IMR-90 (cell line): ENCODE measurements around the gene CFAP43. TPM values are rescaled to one million over a fixed set of nuclear protein-coding genes. Genes with fewer than 3 reads are reported as not detected.

Experiments used
- ATAC-seq: fragments of 200-7000 bp; cut with Tn5 transposase; 2 replicates; pipeline ENCODE4 v1.9.1; 2020; ENCODE audit warnings: low read depth, mild to moderate bottlenecking, moderate library complexity
- BruUV-seq: library from RNA; stranded (reverse); fragments of 400-500 nt; replicated peaks from 2 replicates; lab custom pipeline; 2021; lab: Mats Ljungman, UMichigan
- CTCF ChIA-PET: fragments of 300-600 bp; formaldehyde crosslinking; extraction: SDS; loops from one replicate; lab custom pipeline; 2021; ENCODE audit warnings: antibody characterized with exemption; lab: Yijun Ruan, JAX
- POLR2A ChIA-PET: fragments of 300-600 bp; sonication (Branson Sonifier 250); formaldehyde crosslinking; loops from one replicate; lab custom pipeline; 2022; ENCODE audit warnings: antibody characterized with exemption; ENCODE audit not compliant: unreplicated experiment; lab: Charles Lee
- DNase-seq: peaks from one replicate; pipeline ENCODE4 v3.0.0; 2013
- H2AFZ ChIP-seq: replicated peaks from 2 replicates; pipeline ENCODE3; 2013; ENCODE audit warnings: low read length, mild to moderate bottlenecking; ENCODE audit not compliant: poor library complexity
- H2AK5ac ChIP-seq: 2 replicates; pipeline ENCODE4 v1.6.1; 2013; ENCODE audit warnings: low read depth, low read length, inconsistent platforms
- H2AK9ac ChIP-seq: replicated peaks from 2 replicates; pipeline ENCODE3; 2013; ENCODE audit warnings: mild to moderate bottlenecking, low read depth, low read length, moderate library complexity; ENCODE audit not compliant: poor library complexity
- H2BK120ac ChIP-seq: 2 replicates; pipeline ENCODE4 v1.6.1; 2013; ENCODE audit warnings: low read depth, low read length, inconsistent platforms
- H2BK15ac ChIP-seq: 3 replicates; pipeline ENCODE4 v1.6.1; 2013; ENCODE audit warnings: low read depth, low read length, inconsistent platforms
- H2BK20ac ChIP-seq: 2 replicates; pipeline ENCODE4 v1.6.1; 2013; ENCODE audit warnings: low read depth, mild to moderate bottlenecking, inconsistent platforms, low read length, moderate library complexity
- H2BK5ac ChIP-seq: 2 replicates; pipeline ENCODE4 v1.6.1; 2013; ENCODE audit warnings: mild to moderate bottlenecking, low read depth, low read length, inconsistent platforms; ENCODE audit not compliant: poor library complexity, severe bottlenecking
- H3K14ac ChIP-seq: replicated peaks from 2 replicates; pipeline ENCODE4 v1.6.1; 2013; ENCODE audit warnings: low read depth, low read length, inconsistent platforms
- H3K18ac ChIP-seq: 2 replicates; pipeline ENCODE4 v1.6.1; 2013; ENCODE audit warnings: low read depth, low read length, control low read depth
- H3K23ac ChIP-seq: 2 replicates; pipeline ENCODE4 v1.6.1; 2013; ENCODE audit warnings: low read depth, low read length, inconsistent platforms
- H3K27ac ChIP-seq: 2 replicates; pipeline ENCODE4 v1.5.1; 2013; ENCODE audit warnings: mild to moderate bottlenecking, control low read depth, low read length; ENCODE audit not compliant: insufficient read depth
- H3K27me3 ChIP-seq: 2 replicates; pipeline ENCODE4 v1.6.1; 2013; ENCODE audit warnings: low read length; ENCODE audit not compliant: control insufficient read depth, insufficient read depth
- H3K36me3 ChIP-seq: 2 replicates; pipeline ENCODE4 v1.6.1; 2013; ENCODE audit warnings: low read length, mixed read lengths; ENCODE audit not compliant: control insufficient read depth, insufficient read depth
- H3K4ac ChIP-seq: 2 replicates; pipeline ENCODE4 v1.6.1; 2013; ENCODE audit warnings: low read depth, low read length, inconsistent platforms
- H3K4me1 ChIP-seq: 2 replicates; pipeline ENCODE4 v1.6.1; 2013; ENCODE audit warnings: low read length, mixed read lengths; ENCODE audit not compliant: control insufficient read depth, insufficient read depth
- H3K4me2 ChIP-seq: 2 replicates; pipeline ENCODE4 v1.6.1; 2013; ENCODE audit warnings: low read depth, mild to moderate bottlenecking, control low read depth, low read length, moderate library complexity
- H3K4me3 ChIP-seq: 2 replicates; pipeline ENCODE4 v1.5.1; 2013; ENCODE audit warnings: low read depth, mild to moderate bottlenecking, control low read depth, low read length, moderate library complexity; ENCODE audit not compliant: insufficient read depth
- H3K56ac ChIP-seq: 2 replicates; pipeline ENCODE4 v1.6.1; 2013; ENCODE audit warnings: low read length, inconsistent platforms; ENCODE audit not compliant: insufficient read depth; ENCODE audit errors: extremely low read depth
- H3K79me1 ChIP-seq, 2 experiments: 2 replicates each; pipeline ENCODE4 v1.6.1; 2013; ENCODE audit warnings: low read length in 2 of 2, inconsistent platforms in 1 of 2, low read depth in 1 of 2
- H3K9ac ChIP-seq: 2 replicates; pipeline ENCODE4 v1.6.1; 2013; ENCODE audit warnings: low read depth, low read length, control low read depth
- H3K9me1 ChIP-seq: 2 replicates; pipeline ENCODE4 v1.6.1; 2013; ENCODE audit warnings: low read length, inconsistent platforms; ENCODE audit not compliant: insufficient read depth
- H3K9me3 ChIP-seq: 2 replicates; pipeline ENCODE4 v1.6.1; 2013; ENCODE audit warnings: low read length; ENCODE audit not compliant: control insufficient read depth, insufficient read depth
- H4K20me1 ChIP-seq: 2 replicates; pipeline ENCODE4 v1.6.1; 2013; ENCODE audit warnings: low read length, inconsistent platforms; ENCODE audit not compliant: insufficient read depth
- H4K5ac ChIP-seq: 2 replicates; pipeline ENCODE4 v1.6.1; 2013; ENCODE audit warnings: mild to moderate bottlenecking, low read depth, low read length, control low read depth
- H4K8ac ChIP-seq, 2 experiments: 2 replicates each; pipeline ENCODE4 v1.6.1; 2013; ENCODE audit warnings: low read depth in 2 of 2, low read length in 2 of 2, control low read depth in 1 of 2, inconsistent platforms in 1 of 2
- H4K91ac ChIP-seq: 2 replicates; pipeline ENCODE4 v1.6.1; 2013; ENCODE audit warnings: low read depth, low read length, inconsistent platforms; ENCODE audit not compliant: insufficient read depth
- BHLHE40 ChIP-seq: fragments of 150-350 bp; IDR thresholded peaks from 2 replicates; pipeline ENCODE4 v1.6.1; 2016; ENCODE audit warnings: mild to moderate bottlenecking, low read depth, low read length
- CEBPB ChIP-seq: IDR thresholded peaks from 2 replicates; pipeline ENCODE4 v1.6.1; 2012; ENCODE audit warnings: low read depth, low read length, improper control_type of control experiment
- CHD1 ChIP-seq: IDR thresholded peaks from 2 replicates; pipeline ENCODE4 v1.6.1; 2012; ENCODE audit warnings: low read depth, low read length, improper control_type of control experiment
- CTCF ChIP-seq: conservative IDR thresholded peaks from 2 replicates; pipeline ENCODE4 v1.5.1; 2012; ENCODE audit warnings: mild to moderate bottlenecking, low read depth, low read length, improper control_type of control experiment
- FOS ChIP-seq: fragments of 150-350 bp; IDR thresholded peaks from 2 replicates; pipeline ENCODE4 v1.6.1; 2016; ENCODE audit warnings: low read depth, low read length
- MAFK ChIP-seq: IDR thresholded peaks from 2 replicates; pipeline ENCODE4 v1.6.1; 2012; ENCODE audit warnings: low read depth, low read length, improper control_type of control experiment
- MAZ ChIP-seq: IDR thresholded peaks from 2 replicates; pipeline ENCODE4 v1.6.1; 2012; ENCODE audit warnings: low read depth, mild to moderate bottlenecking, low read length, improper control_type of control experiment, moderate library complexity, borderline replicate concordance
- MXI1 ChIP-seq: IDR thresholded peaks from 2 replicates; pipeline ENCODE4 v1.6.1; 2012; ENCODE audit warnings: low read depth, mild to moderate bottlenecking, low read length, moderate library complexity, borderline replicate concordance
- NFE2L2 ChIP-seq: fragments of 150-350 bp; IDR thresholded peaks from 2 replicates; pipeline ENCODE4 v1.6.1; 2016; ENCODE audit warnings: low read depth, mild to moderate bottlenecking, low read length
- POLR2A ChIP-seq: IDR thresholded peaks from 2 replicates; pipeline ENCODE4 v1.6.1; 2012; ENCODE audit warnings: mild to moderate bottlenecking, low read depth, low read length
- RAD21 ChIP-seq: IDR thresholded peaks from 2 replicates; pipeline ENCODE4 v1.6.1; 2012; ENCODE audit warnings: low read length, improper control_type of control experiment
- RCOR1 ChIP-seq: IDR thresholded peaks from 2 replicates; pipeline ENCODE4 v1.6.1; 2012; ENCODE audit warnings: mild to moderate bottlenecking, low read length, improper control_type of control experiment; ENCODE audit not compliant: insufficient replicate concordance
- RFX5 ChIP-seq: IDR thresholded peaks from 2 replicates; pipeline ENCODE4 v1.8.0; 2012; ENCODE audit warnings: low read depth, mild to moderate bottlenecking, low read length, moderate library complexity
- SMC3 ChIP-seq: fragments of 150-350 bp; IDR thresholded peaks from 2 replicates; pipeline ENCODE4 v1.6.1; 2016; ENCODE audit warnings: low read depth, mild to moderate bottlenecking, antibody characterized with exemption, low read length, moderate library complexity
- USF2 ChIP-seq: fragments of 150-350 bp; IDR thresholded peaks from 2 replicates; pipeline ENCODE4 v1.6.1; 2017; ENCODE audit warnings: mild to moderate bottlenecking, antibody characterized with exemption, low read length, low read depth
- dilution Hi-C: fragments of 300-500 bp; cut with HindIII; formaldehyde crosslinking; loops from one replicate; pipeline ENCODE4 v1.14.3; 2018; ENCODE audit warnings: low sequenced_read_pairs; ENCODE audit not compliant: unreplicated experiment
- in situ Hi-C: fragments of 300-500 bp; cut with MboI; formaldehyde crosslinking; loops from 3 replicates; pipeline ENCODE4 v1.14.3; 2019; ENCODE audit warnings: low sequenced_read_pairs, inconsistent platforms, mixed read lengths
- intact Hi-C: fragments of 100-400 bp; cut with micrococcal nuclease; formaldehyde crosslinking; loops from 2 replicates; pipeline ENCODE4 v1.10.0; 2022
- polyA plus RNA-seq, 3 experiments: library from polyadenylated mRNA; depleted of rRNA; stranded (reverse); fragments of >200 nt; gene quantifications; 2 replicates each; pipeline ENCODE4 v1.2.3, GENCODE V29; 2012; ENCODE audit warnings: low replicate concordance in 1 of 3
- total RNA-seq: library from RNA; depleted of rRNA; stranded (reverse); fragments of >200 nt; gene quantifications from 2 replicates; pipeline ENCODE4 v1.2.3, GENCODE V29; 2012
- TF ChIP-seq, protein P1 (sequence below): fragments of 150-350 bp; IDR thresholded peaks from 2 replicates; pipeline ENCODE4 v1.6.1; 2016; ENCODE audit warnings: low read depth, mild to moderate bottlenecking, low read length, moderate library complexity, borderline replicate concordance

CFAP43 gene
- total and polyA plus RNA-seq, 2 of the 4 experiments (the other 2 are of a cell fraction): under 0.01 to 0.05 TPM

DNA sequence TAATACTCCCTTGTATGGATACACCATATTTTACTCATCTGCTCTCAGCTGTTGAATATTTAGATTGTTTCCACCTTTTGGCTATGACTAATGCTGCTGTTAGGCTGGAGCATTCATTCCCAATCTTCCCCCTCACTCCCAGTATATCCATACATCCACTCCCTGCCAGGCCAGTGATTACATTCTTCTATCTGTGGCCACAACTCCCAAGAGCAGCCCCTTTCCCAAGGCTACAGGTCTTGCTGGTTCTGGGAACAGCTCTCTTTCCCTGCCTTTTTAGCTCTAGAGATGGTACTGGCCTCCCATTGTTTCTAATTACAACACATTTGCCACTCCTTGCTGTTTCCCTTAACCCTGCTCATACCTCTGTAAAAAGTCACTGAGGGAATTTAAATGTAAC lies 82.0 kb downstream of the CFAP43 start:
- no peak overlapping the region for H4K91ac ChIP-seq
- H4K5ac ChIP-seq: no peak overlapping the region
- H2BK120ac ChIP-seq: no peak overlapping the region
- H2BK20ac ChIP-seq: no peak overlapping the region
- no peak overlapping the region for H3K4me3 ChIP-seq
- CTCF ChIA-PET: no interaction called here
- H2BK5ac ChIP-seq: no peak overlapping the region
- BruUV-seq: no TSS peak
- H3K27me3 ChIP-seq: peaks cover 23% of the 10 kb centered on the region
- H3K36me3 ChIP-seq: no peaks in the 10 kb centered on the region
- H2AFZ ChIP-seq: no peak overlapping the region
- H3K4me1 ChIP-seq: no peaks in the 10 kb centered on the region
- intact Hi-C loops (no loop called here), dilution Hi-C loops (no loop called here), in situ Hi-C loops (no loop called here)
- peak; percentile 28 for DNase-seq
- H3K9me3 ChIP-seq: peaks cover 3% of the 10 kb centered on the region
- H4K20me1 ChIP-seq: no peaks in the 10 kb centered on the region
- H3K79me1 ChIP-seq: no peaks in the 10 kb centered on the region
- no peak overlapping the region for H3K27ac ChIP-seq
- no peak overlapping the region for H3K4me2 ChIP-seq
- no peak for TF ChIP-seq RAD21
- TF ChIP-seq NFE2L2: no peak
- TF ChIP-seq BHLHE40: no peak
- no peak for TF ChIP-seq RFX5
- TF ChIP-seq MAFK: no peak
- no peak for TF ChIP-seq MAZ
- no peak for TF ChIP-seq SMC3
- TF ChIP-seq, protein P1, sequence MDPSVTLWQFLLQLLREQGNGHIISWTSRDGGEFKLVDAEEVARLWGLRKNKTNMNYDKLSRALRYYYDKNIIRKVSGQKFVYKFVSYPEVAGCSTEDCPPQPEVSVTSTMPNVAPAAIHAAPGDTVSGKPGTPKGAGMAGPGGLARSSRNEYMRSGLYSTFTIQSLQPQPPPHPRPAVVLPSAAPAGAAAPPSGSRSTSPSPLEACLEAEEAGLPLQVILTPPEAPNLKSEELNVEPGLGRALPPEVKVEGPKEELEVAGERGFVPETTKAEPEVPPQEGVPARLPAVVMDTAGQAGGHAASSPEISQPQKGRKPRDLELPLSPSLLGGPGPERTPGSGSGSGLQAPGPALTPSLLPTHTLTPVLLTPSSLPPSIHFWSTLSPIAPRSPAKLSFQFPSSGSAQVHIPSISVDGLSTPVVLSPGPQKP: no peak
- TF ChIP-seq FOS: no peak
- no peak for TF ChIP-seq CTCF
- TF ChIP-seq USF2: no peak
- no peak for TF ChIP-seq POLR2A
- TF ChIP-seq RCOR1: no peak
- no peak for TF ChIP-seq MXI1
- no peak for TF ChIP-seq CEBPB
- TF ChIP-seq CHD1: no peak
- H2BK15ac ChIP-seq: no peak overlapping the region
- no peak overlapping the region for H3K4ac ChIP-seq
- no peak overlapping the region for H3K56ac ChIP-seq
- no peak overlapping the region for H2AK5ac ChIP-seq
- no peak overlapping the region for H3K9ac ChIP-seq
- no peaks in the 10 kb centered on the region for H3K9me1 ChIP-seq
- ATAC-seq: peak; percentile 24; the same call in 1 of the 2 replicates
- H3K18ac ChIP-seq: no peak overlapping the region
- H2AK9ac ChIP-seq: no peak overlapping the region
- H4K8ac ChIP-seq: no peak overlapping the region
- no peak overlapping the region for H3K14ac ChIP-seq
- H3K23ac ChIP-seq: no peak overlapping the region
- POLR2A ChIA-PET: no interaction called here
